T-cell (primary cell): ENCODE measurements around the gene CRTC2. TPM values are rescaled to one million over a fixed set of nuclear protein-coding genes. Genes with fewer than 3 reads are reported as not detected.
"Not testable (repeated sequence)": the region's sequence is repeated elsewhere in the genome, so short reads cannot be mapped to it uniquely, and the experiment has no call there.

Experiments used
- ATAC-seq, 4 experiments: fragments of 200-7000 bp in 3 of 4; fragments of 150-1000 bp in 1 of 4; cut with Tn5 transposase; replicated peaks in 1 of 4; 1 replicate in 3 of 4; 2 replicates in 1 of 4; pipeline ENCODE4 v1.10.0; 2021; ENCODE audit warnings: moderate library complexity in 3 of 4, mild to moderate bottlenecking in 2 of 4, moderate number of reproducible peaks in 1 of 4
- CTCF ChIA-PET, 2 donors: fragments of 300-600 bp; sonication (Branson Sonifier 250); formaldehyde crosslinking; loops; one replicate each; lab custom pipeline; 2022; ENCODE audit warnings: antibody characterized with exemption in 2 of 2; lab: Charles Lee
- POLR2A ChIA-PET, 2 donors: fragments of 300-600 bp; sonication (Branson Sonifier 250); formaldehyde crosslinking; loops; one replicate each; lab custom pipeline; 2022; ENCODE audit warnings: antibody characterized with exemption in 2 of 2; lab: Charles Lee
- DNase-seq, 35 experiments: peaks; one replicate each; pipeline versions ENCODE4 v3.0.0 to v3.0.0-alpha.2; 2013 to 2023
- H3K27ac ChIP-seq: one replicate; pipeline ENCODE4 v1.5.1; 2013; ENCODE audit warnings: low read length
- H3K27me3 ChIP-seq, 2 experiments: replicated peaks in 1 of 2; 1 replicate in 1 of 2; 2 replicates in 1 of 2; pipeline versions ENCODE4 v1.6.1 to v1.7.0; 2013; ENCODE audit warnings: low read length in 1 of 2, mixed read lengths in 1 of 2; ENCODE audit not compliant: control insufficient read depth in 2 of 2, insufficient read depth in 2 of 2; ENCODE audit errors: extremely low read depth in 1 of 2
- H3K36me3 ChIP-seq, 2 donors: 1 replicate in 1 of 2; 2 replicates in 1 of 2; pipeline versions ENCODE4 v1.6.1 to v1.7.0; 2013; ENCODE audit warnings: low read length in 1 of 2; ENCODE audit not compliant: control insufficient read depth in 2 of 2, insufficient read depth in 1 of 2; ENCODE audit errors: extremely low read depth in 1 of 2
- H3K4me1 ChIP-seq, 2 experiments: 1 replicate in 1 of 2; 2 replicates in 1 of 2; pipeline versions ENCODE4 v1.6.1 to v1.7.0; 2013; ENCODE audit warnings: low read length in 2 of 2, mixed read lengths in 1 of 2; ENCODE audit not compliant: insufficient read depth in 2 of 2, control insufficient read depth in 1 of 2; ENCODE audit errors: extremely low read depth in 1 of 2
- H3K4me3 ChIP-seq, 2 donors: 1 replicate in 1 of 2; 2 replicates in 1 of 2; pipeline versions ENCODE4 v1.5.1 to v1.7.0; 2013; ENCODE audit warnings: mild to moderate bottlenecking in 2 of 2, low read length in 1 of 2, moderate library complexity in 1 of 2; ENCODE audit not compliant: control insufficient read depth in 1 of 2; ENCODE audit errors: extremely low read depth in 1 of 2
- H3K9me3 ChIP-seq: 2 replicates; pipeline ENCODE4 v1.7.0; 2013
- H3K27ac Mint-ChIP-seq, 2 donors: one replicate each; pipeline ENCODE4 v1.8.0; 2020 to 2021; ENCODE audit warnings: mild to moderate bottlenecking in 2 of 2, mixed read lengths in 2 of 2
- H3K27me3 Mint-ChIP-seq, 2 donors: one replicate each; pipeline ENCODE4 v1.8.0; 2021 to 2022; ENCODE audit warnings: mixed read lengths in 2 of 2
- H3K36me3 Mint-ChIP-seq: one replicate; pipeline ENCODE4 v1.8.0; 2021; ENCODE audit warnings: mixed read lengths
- H3K4me1 Mint-ChIP-seq, 3 donors: one replicate each; pipeline ENCODE4 v1.8.0; 2020 to 2022; ENCODE audit warnings: mixed read lengths in 3 of 3, mild to moderate bottlenecking in 1 of 3
- H3K4me3 Mint-ChIP-seq, 3 donors: one replicate each; pipeline ENCODE4 v1.8.0; 2020 to 2022; ENCODE audit warnings: mild to moderate bottlenecking in 3 of 3, mixed read lengths in 3 of 3, moderate library complexity in 3 of 3
- H3K9me3 Mint-ChIP-seq, 3 donors: one replicate each; pipeline ENCODE4 v1.8.0; 2020 to 2022; ENCODE audit warnings: mixed read lengths in 3 of 3
- WGBS: methylation state at CpG from one replicate; pipeline ENCODE4 v1.1.5; 2013; ENCODE audit warnings: missing lambda C conversion rate; ENCODE audit not compliant: insufficient coverage; 5-methylcytosine and 5-hydroxymethylcytosine counted together
- total RNA-seq, 35 experiments: library from RNA in 6 of 35; stranded (reverse) in 6 of 35; fragments of 120-200 nt in 1 of 35; gene quantifications; one replicate each; pipeline versions ENCODE4 v1.2.1 to v1.2.4 and lab custom pipeline; 2013 to 2026

The CRTC2 gene
- total RNA-seq, 5 donors from 2014 or later (not counting 1 experiment from before 2014, with no cell fraction given), result 108 to 153 (median 122) TPM

DNA sequence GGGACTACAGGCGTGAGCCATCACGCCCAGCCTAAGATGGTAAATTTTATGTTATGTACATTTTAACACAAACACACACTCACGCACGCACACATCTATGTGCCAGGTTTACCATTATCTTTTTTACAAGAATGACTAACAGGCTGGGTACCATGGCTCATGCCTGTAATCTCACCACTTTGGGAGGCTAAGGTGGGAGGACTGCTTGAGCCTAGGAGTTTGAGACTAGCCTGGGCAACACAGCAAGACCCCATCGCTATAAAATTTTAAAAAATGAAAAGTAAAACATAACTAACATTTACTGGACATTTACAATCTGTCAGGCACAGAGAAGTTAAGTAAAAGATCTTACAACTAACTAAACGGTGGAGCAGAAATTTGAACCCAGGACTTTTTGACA lies 50.3 kb downstream of the CRTC2 start:
- H3K9me3 ChIP-seq, result no peaks in the 10 kb centered on the region
- ChIA-PET POLR2A (interaction anchor here (0.6 kb wide), 2 partner anchors 38 to 410 kb away, joined by 4 to 5 read pairs; partner anchors contain the start of gene DENND4B (in 1 of the 2)), CTCF (no interaction called here)
- no peak overlapping the region for H3K4me3 ChIP-seq
- H3K9me3 Mint-ChIP-seq, result no peaks in the 10 kb centered on the region
- H3K4me3 Mint-ChIP-seq, result no peak overlapping the region
- H3K27me3 Mint-ChIP-seq, result no peaks in the 10 kb centered on the region
- H3K36me3 ChIP-seq, result peaks cover 0 to 13% of the 10 kb centered on the region in 2 donors
- no peak overlapping the region for H3K27ac Mint-ChIP-seq
- 100% methylated on average over 1 of the region's 6 CpGs for WGBS
- no peak overlapping the region for H3K27ac ChIP-seq
- ATAC-seq (no peak), DNase-seq (no peak)
- H3K4me1 Mint-ChIP-seq, result peaks cover 43 to 56% (median 54%) of the 10 kb centered on the region in 3 donors
- H3K36me3 Mint-ChIP-seq, result peaks cover 31% of the 10 kb centered on the region
- peaks cover 2 to 29% of the 10 kb centered on the region in 2 experiments for H3K4me1 ChIP-seq
- no peaks in the 10 kb centered on the region for H3K27me3 ChIP-seq

DNA sequence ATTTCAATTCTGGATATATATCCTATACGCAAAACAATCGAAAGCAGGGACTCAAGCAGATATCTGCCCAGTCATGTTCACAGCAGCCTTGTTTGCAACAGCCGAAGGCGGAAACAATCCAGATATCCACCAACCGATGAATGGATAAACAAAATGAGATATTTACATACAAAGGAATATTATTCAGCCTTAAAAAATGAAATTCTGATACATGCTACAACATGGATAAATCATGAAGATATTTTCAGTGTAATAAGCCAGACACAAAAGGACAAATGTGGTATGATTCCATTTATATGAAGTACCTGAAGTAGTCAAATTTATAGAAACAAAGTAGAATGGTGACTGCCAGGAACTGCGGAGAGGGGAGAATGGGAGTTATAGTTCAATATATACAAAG lies 51.3 kb downstream of the CRTC2 start:
- H3K4me1 Mint-ChIP-seq, result peaks cover 46 to 53% (median 52%) of the 10 kb centered on the region in 3 donors
- no peaks in the 10 kb centered on the region for H3K27me3 Mint-ChIP-seq
- Histone ChIP-seq H3K27ac (no peak overlapping the region), H3K4me3 (no peak overlapping the region), H3K27me3 (no peaks in the 10 kb centered on the region), H3K9me3 (no peaks in the 10 kb centered on the region), H3K4me1 (peaks cover 2 to 21% of the 10 kb centered on the region in 2 experiments), H3K36me3 (peaks cover 0 to 12% of the 10 kb centered on the region in 2 donors)
- H3K27ac Mint-ChIP-seq, result no peak overlapping the region
- no peaks in the 10 kb centered on the region for H3K9me3 Mint-ChIP-seq
- no peak overlapping the region for H3K4me3 Mint-ChIP-seq
- peaks cover 28% of the 10 kb centered on the region for H3K36me3 Mint-ChIP-seq
- DNase-seq (no peak), ATAC-seq (no peak)
- CTCF ChIA-PET, result interaction anchor here in 1 of 2 donors (0.7 kb wide), 1 partner anchor 234 kb away, joined by 3 read pairs; no protein-coding TSS in a partner anchor
- POLR2A ChIA-PET, result no interaction called here
- WGBS, result no CpG with 5 or more reads among the region's 6 CpGs

GRCh38 chr1:153906396-153906795 lies 52.0 kb downstream of the CRTC2 start:
- Histone ChIP-seq H3K27ac (no peak overlapping the region), H3K27me3 (no peaks in the 10 kb centered on the region), H3K9me3 (no peaks in the 10 kb centered on the region), H3K4me3 (no peak overlapping the region), H3K4me1 (peaks cover 0 to 21% of the 10 kb centered on the region in 2 experiments), H3K36me3 (peaks cover 0 to 12% of the 10 kb centered on the region in 2 donors)
- WGBS, result no CpG with 5 or more reads among the region's 1 CpG
- Mint-ChIP-seq H3K36me3 (peaks cover 23% of the 10 kb centered on the region), H3K4me1 (peaks cover 39 to 51% (median 47%) of the 10 kb centered on the region in 3 donors), H3K4me3 (peak overlapping the region in 1 of 3 donors; percentile 28), H3K27ac (no peak overlapping the region), H3K9me3 (no peaks in the 10 kb centered on the region), H3K27me3 (no peaks in the 10 kb centered on the region)
- CTCF ChIA-PET, result no interaction called here
- POLR2A ChIA-PET, result interaction anchor here in 1 of 2 donors (0.6 kb wide), 1 partner anchor 69 kb away, joined by 4 read pairs; no protein-coding TSS in a partner anchor
- no peak for ATAC-seq
- no peak for DNase-seq

DNA sequence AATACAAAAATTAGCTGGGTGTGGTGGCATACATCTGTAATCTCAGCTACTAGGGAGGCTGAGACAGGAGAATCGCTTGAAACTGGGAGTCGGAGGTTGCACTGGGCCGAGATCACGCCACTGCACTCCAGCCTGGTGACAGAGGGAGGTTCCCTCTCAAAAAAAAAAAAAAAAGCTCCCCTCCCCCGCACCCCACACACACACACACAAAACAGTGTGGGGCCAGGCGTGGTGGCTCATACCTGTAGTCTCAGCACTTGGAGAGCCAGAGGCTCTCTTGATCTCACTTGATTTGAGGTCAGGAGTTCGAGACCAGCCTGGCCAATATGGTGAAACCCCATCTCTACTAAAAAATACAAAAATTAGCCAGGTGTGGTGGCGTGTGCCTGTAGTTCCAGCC lies 52.5 kb downstream of the CRTC2 start:
- Histone ChIP-seq H3K36me3 (peaks cover 0 to 12% of the 10 kb centered on the region in 2 donors), H3K4me1 (peaks cover 0 to 23% of the 10 kb centered on the region in 2 experiments)
- ChIA-PET CTCF (interaction anchor here in 1 of 2 donors (0.7 kb wide), 1 partner anchor 63 kb away, joined by 5 read pairs; no protein-coding TSS in a partner anchor), POLR2A (interaction anchor here (0.6 to 0.7 kb wide), 3 partner anchors 41 to 89 kb away, joined by 4 to 10 read pairs (median 6); partner anchors contain the start of gene DENND4B (in 1 of the 2))
- not testable (repeated sequence) for H3K27me3 Mint-ChIP-seq, H3K4me3 ChIP-seq, H3K27me3 ChIP-seq, H3K9me3 ChIP-seq, H3K27ac ChIP-seq, ATAC-seq, H3K9me3 Mint-ChIP-seq, DNase-seq
- Mint-ChIP-seq H3K36me3 (peaks cover 20% of the 10 kb centered on the region), H3K4me3 (peak overlapping the region in 1 of 3 donors; percentile 28), H3K4me1 (peaks cover 34 to 50% (median 47%) of the 10 kb centered on the region in 3 donors), H3K27ac (peak overlapping the region in 1 of 2 donors; percentile 16)
- WGBS, result 86% methylated on average over 1 of the region's 8 CpGs

GRCh38 chr1:153903841-153904455 lies 54.5 kb downstream of the CRTC2 start:
- CTCF ChIA-PET, result no interaction called here
- H3K4me3 Mint-ChIP-seq, result no peak overlapping the region
- no peak overlapping the region for H3K27ac Mint-ChIP-seq
- DNase-seq, result no peak
- H3K9me3 ChIP-seq, result no peaks in the 10 kb centered on the region
- H3K4me1 ChIP-seq, result peaks cover 0 to 21% of the 10 kb centered on the region in 2 experiments
- peaks cover 21% of the 10 kb centered on the region for H3K36me3 Mint-ChIP-seq
- H3K27me3 Mint-ChIP-seq, result no peaks in the 10 kb centered on the region
- 96% methylated on average over 12 of the region's 14 CpGs for WGBS
- no peaks in the 10 kb centered on the region for H3K9me3 Mint-ChIP-seq
- no peaks in the 10 kb centered on the region for H3K27me3 ChIP-seq
- POLR2A ChIA-PET, result interaction anchor here in 1 of 2 donors (0.5 kb wide), 1 partner anchor 13 kb away, joined by 3 read pairs; no protein-coding TSS in a partner anchor
- peaks cover 0 to 19% of the 10 kb centered on the region in 2 donors for H3K36me3 ChIP-seq
- no peak overlapping the region for H3K4me3 ChIP-seq
- no peak overlapping the region for H3K27ac ChIP-seq
- H3K4me1 Mint-ChIP-seq, result peaks cover 27 to 56% (median 50%) of the 10 kb centered on the region in 3 donors
- no peak for ATAC-seq

- H3K4me3 ChIP-seq, result no peak overlapping the region
- H3K36me3 ChIP-seq, result peaks cover 0 to 20% of the 10 kb centered on the region in 2 donors
- Mint-ChIP-seq H3K4me1 (peaks cover 30 to 39% (median 38%) of the 10 kb centered on the region in 3 donors), H3K36me3 (peaks cover 7% of the 10 kb centered on the region), H3K4me3 (no peak overlapping the region), H3K27ac (peak overlapping the region in 1 of 2 donors; percentile 9), H3K27me3 (no peaks in the 10 kb centered on the region), H3K9me3 (no peaks in the 10 kb centered on the region)
- ChIA-PET POLR2A (interaction anchor here in 1 of 2 donors (0.5 kb wide), 1 partner anchor 24 kb away, joined by 4 read pairs; no protein-coding TSS in a partner anchor), CTCF (interaction anchor here in 1 of 2 donors (0.7 kb wide), 1 partner anchor 184 kb away, joined by 3 read pairs; no protein-coding TSS in a partner anchor)
- H3K4me1 ChIP-seq, result peaks cover 0 to 9% of the 10 kb centered on the region in 2 experiments
- no peaks in the 10 kb centered on the region for H3K27me3 ChIP-seq
- H3K9me3 ChIP-seq, result no peaks in the 10 kb centered on the region
- H3K27ac ChIP-seq, result no peak overlapping the region
- no peak for ATAC-seq
- DNase-seq, result no peak
- WGBS, result no CpG with 5 or more reads among the region's 6 CpGs
Measured at GRCh38 chr1:153899509-153899908, 58.9 kb downstream of the CRTC2 start.
